K562 (cell line): ENCODE measurements around the gene MYO7A.

Experiments
- EZH2 ChIP-seq: IDR thresholded peaks from 2 replicates; pipeline ENCODE4 v1.6.1; 2012; ENCODE audit warnings: low read depth, mild to moderate bottlenecking, inconsistent platforms, low read length, borderline replicate concordance
- KLF10 ChIP-seq: fragments of 250-450 bp; sonication (Bioruptor Pico); IDR thresholded peaks from 2 replicates; pipeline ENCODE4 v1.6.1; 2021; ENCODE audit warnings: matching md5 sums
- MAZ ChIP-seq, 2 experiments: fragments of 450-650 bp in 1 of 2; sonication (generic) in 1 of 2; formaldehyde crosslinking; IDR thresholded peaks in 1 of 2; conservative IDR thresholded peaks in 1 of 2; 2 replicates each; pipeline versions ENCODE4 v1.4.0 to v1.5.0; 2020; ENCODE audit warnings: mild to moderate bottlenecking in 1 of 2, missing genetic modification reagents in 1 of 2
- POLR2A ChIP-seq: fragments of 450-650 bp; conservative IDR thresholded peaks from 2 replicates; pipeline ENCODE4 v1.6.1; 2016
- PRMT5 ChIP-seq: sonication (generic); formaldehyde crosslinking; IDR thresholded peaks from 2 replicates; pipeline ENCODE4 v1.5.0; 2020; ENCODE audit warnings: missing genetic modification reagents
- PTBP1 ChIP-seq: fragments of 200-400 bp; formaldehyde crosslinking; IDR thresholded peaks from 2 replicates; pipeline ENCODE4 v1.6.1; 2017; ENCODE audit warnings: low read depth, low read length
- SREBF2 ChIP-seq: sonication (generic); formaldehyde crosslinking; IDR thresholded peaks from 2 replicates; pipeline ENCODE4 v1.4.0; 2020; ENCODE audit warnings: mild to moderate bottlenecking, missing genetic modification reagents
- TFAP4 ChIP-seq: sonication (generic); formaldehyde crosslinking; IDR thresholded peaks from 2 replicates; pipeline ENCODE4 v1.8.0; 2022; ENCODE audit warnings: missing genetic modification reagents, mild to moderate bottlenecking, moderate library complexity, borderline replicate concordance
- ZNF639 ChIP-seq, 2 experiments: fragments of 200-800 bp in 1 of 2; sonication (Bioruptor generic) in 1 of 2; sonication (generic) in 1 of 2; formaldehyde crosslinking in 1 of 2; IDR thresholded peaks in 1 of 2; conservative IDR thresholded peaks in 1 of 2; 2 replicates each; pipeline versions ENCODE4 v1.5.0 to v1.6.1; 2016 to 2020; ENCODE audit warnings: missing compliant biosample characterization in 1 of 2, missing genetic modification characterization in 1 of 2, missing genetic modification reagents in 1 of 2
- ZSCAN29 ChIP-seq: fragments of 450-650 bp; IDR thresholded peaks from 2 replicates; pipeline ENCODE4 v1.6.1; 2017
- TF ChIP-seq, protein P1 (sequence below), 3 experiments: IDR thresholded peaks in 2 of 3; conservative IDR thresholded peaks in 1 of 3; 2 replicates each; pipeline ENCODE4 v1.5.1; 2011 to 2012; ENCODE audit warnings: low read length in 3 of 3, mild to moderate bottlenecking in 3 of 3, control low read depth in 2 of 3, improper control_type of control experiment in 1 of 3, inconsistent platforms in 1 of 3, low read depth in 1 of 3, mixed read lengths in 1 of 3, moderate library complexity in 1 of 3; ENCODE audit not compliant: insufficient read depth in 2 of 3
- TF ChIP-seq, protein P2 (sequence below): sonication (generic); formaldehyde crosslinking; IDR thresholded peaks from 2 replicates; pipeline ENCODE4 v1.8.0; 2022; ENCODE audit warnings: mild to moderate bottlenecking, low read depth, missing genetic modification reagents
- TF ChIP-seq, protein P3 (sequence below): IDR thresholded peaks from 2 replicates; pipeline ENCODE4 v1.6.1; 2016; ENCODE audit warnings: missing genetic modification characterization, missing compliant biosample characterization

DNA sequence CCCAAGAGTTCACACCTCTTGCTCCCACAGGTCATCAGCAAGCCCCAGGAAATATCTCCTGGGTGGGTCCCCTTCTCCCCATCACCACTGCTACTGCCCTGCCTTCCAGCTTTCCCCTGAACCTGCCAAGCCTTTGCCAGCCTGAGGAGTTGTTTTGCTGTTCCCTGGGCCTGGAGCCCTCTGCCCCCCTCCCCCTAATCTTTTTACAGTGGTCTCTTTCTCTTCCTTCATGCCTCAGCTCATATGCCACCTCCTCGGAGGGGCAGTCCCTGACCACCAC lies 18.9 kb downstream of the MYO7A start:
- no peak for TF ChIP-seq ZNF639 (CRISPR knock-in tag; conservative IDR thresholded peaks at IDR 0.05 in 1 of 2, IDR thresholded peaks at IDR 0.05 in 1 of 2)
- TF ChIP-seq, protein P1, sequence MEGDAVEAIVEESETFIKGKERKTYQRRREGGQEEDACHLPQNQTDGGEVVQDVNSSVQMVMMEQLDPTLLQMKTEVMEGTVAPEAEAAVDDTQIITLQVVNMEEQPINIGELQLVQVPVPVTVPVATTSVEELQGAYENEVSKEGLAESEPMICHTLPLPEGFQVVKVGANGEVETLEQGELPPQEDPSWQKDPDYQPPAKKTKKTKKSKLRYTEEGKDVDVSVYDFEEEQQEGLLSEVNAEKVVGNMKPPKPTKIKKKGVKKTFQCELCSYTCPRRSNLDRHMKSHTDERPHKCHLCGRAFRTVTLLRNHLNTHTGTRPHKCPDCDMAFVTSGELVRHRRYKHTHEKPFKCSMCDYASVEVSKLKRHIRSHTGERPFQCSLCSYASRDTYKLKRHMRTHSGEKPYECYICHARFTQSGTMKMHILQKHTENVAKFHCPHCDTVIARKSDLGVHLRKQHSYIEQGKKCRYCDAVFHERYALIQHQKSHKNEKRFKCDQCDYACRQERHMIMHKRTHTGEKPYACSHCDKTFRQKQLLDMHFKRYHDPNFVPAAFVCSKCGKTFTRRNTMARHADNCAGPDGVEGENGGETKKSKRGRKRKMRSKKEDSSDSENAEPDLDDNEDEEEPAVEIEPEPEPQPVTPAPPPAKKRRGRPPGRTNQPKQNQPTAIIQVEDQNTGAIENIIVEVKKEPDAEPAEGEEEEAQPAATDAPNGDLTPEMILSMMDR (IDR thresholded peaks at IDR 0.05 in 2 of 3, conservative IDR thresholded peaks at IDR 0.05 in 1 of 3; ENCODE audit: insufficient read depth in 2 of 3, low read depth in 1 of 3, low read length in 3 of 3), result no peak
- TF ChIP-seq SREBF2 (CRISPR knock-in tag), result no peak
- TF ChIP-seq KLF10, result no peak
- TF ChIP-seq ZSCAN29, result no peak
- TF ChIP-seq MAZ (CRISPR knock-in tag; conservative IDR thresholded peaks at IDR 0.05 in 1 of 2, IDR thresholded peaks at IDR 0.05 in 1 of 2), result no peak
- TF ChIP-seq, protein P2, sequence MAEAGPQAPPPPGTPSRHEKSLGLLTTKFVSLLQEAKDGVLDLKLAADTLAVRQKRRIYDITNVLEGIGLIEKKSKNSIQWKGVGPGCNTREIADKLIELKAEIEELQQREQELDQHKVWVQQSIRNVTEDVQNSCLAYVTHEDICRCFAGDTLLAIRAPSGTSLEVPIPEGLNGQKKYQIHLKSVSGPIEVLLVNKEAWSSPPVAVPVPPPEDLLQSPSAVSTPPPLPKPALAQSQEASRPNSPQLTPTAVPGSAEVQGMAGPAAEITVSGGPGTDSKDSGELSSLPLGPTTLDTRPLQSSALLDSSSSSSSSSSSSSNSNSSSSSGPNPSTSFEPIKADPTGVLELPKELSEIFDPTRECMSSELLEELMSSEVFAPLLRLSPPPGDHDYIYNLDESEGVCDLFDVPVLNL (CRISPR knock-in tag), result no peak
- TF ChIP-seq PRMT5 (CRISPR knock-in tag), result no peak
- TF ChIP-seq, protein P3, sequence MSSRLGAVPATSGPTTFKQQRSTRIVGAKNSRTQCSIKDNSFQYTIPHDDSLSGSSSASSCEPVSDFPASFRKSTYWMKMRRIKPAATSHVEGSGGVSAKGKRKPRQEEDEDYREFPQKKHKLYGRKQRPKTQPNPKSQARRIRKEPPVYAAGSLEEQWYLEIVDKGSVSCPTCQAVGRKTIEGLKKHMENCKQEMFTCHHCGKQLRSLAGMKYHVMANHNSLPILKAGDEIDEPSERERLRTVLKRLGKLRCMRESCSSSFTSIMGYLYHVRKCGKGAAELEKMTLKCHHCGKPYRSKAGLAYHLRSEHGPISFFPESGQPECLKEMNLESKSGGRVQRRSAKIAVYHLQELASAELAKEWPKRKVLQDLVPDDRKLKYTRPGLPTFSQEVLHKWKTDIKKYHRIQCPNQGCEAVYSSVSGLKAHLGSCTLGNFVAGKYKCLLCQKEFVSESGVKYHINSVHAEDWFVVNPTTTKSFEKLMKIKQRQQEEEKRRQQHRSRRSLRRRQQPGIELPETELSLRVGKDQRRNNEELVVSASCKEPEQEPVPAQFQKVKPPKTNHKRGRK, result no peak
- no peak for TF ChIP-seq PTBP1
- TF ChIP-seq TFAP4 (CRISPR knock-in tag), result no peak
- no peak for TF ChIP-seq EZH2
- no peak for TF ChIP-seq POLR2A
